8988T (cell line): ENCODE results near the gene RNF17.

Source experiments
- DNase-seq: peaks from one replicate; pipeline ENCODE4 v3.0.0; 2011

Gene RNF17

DNA sequence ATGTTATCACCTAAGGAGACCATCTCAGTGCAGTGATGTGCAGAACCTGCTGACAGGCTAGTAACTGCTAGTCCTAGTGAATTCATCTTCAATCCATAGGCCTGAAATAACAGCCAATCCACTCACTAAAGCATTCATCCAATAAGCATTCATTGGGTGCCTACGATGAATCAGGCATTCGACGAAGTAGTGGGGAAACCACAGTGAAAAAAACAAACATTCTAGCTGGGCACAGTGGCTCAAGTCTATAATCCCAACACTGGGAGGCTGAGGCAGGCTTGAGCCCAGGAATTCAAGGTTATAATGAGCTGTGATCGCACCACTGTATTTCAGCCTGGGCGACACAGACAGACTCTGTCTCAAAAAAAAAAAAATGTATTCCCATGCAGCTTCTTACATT lies 135.6 kb downstream of the RNF17 start:
- DNase-seq: no peak

GRCh38 chr13:24900507-24900906 lies 136.5 kb downstream of the RNF17 start:
- DNase-seq: no peak

DNA sequence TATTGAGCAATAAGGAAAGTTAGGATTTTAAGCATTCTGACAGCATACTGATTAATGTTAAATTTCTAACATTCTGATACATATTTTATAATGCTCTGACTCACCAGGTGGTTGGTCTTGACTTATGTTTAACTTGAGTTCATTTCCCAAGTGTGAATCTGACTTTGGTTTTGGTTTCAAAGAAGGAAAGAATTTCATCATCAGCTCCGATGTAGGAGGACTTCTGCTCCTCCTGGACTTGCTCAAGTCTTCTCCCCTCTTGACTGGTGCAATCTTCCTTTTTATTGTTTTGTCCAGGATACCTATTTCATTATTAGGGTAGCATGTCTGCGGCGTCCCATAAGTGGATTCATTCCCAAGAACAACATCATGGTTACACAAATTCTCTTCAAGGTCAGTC lies 141.3 kb downstream of the RNF17 start:
- no peak for DNase-seq

DNA sequence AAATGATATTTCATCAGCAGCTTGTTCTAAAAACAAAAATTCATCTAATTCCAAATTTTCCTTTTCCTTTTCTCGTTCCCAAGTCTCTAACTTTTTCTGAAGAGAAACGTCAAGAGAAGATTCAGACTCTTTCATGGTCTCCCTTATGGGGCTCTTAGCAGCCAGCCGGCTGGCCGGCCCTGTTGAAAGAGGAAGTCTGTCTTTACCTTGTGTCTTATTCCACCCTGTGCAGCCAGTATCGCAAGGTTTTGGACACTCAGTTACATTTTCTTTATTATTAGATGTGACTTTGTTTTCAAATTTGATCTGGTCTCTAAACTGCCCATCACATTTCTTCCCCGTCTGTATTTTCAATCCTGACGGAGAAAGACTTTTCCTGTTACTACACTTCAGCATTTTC lies 142.3 kb downstream of the RNF17 start:
- no peak for DNase-seq

GRCh38 chr13:24910502-24911132 lies 146.6 kb downstream of the RNF17 start:
- DNase-seq: no peak

- no peak for DNase-seq
Measured at GRCh38 chr13:24911133-24911908, 147.4 kb downstream of the RNF17 start.

DNA sequence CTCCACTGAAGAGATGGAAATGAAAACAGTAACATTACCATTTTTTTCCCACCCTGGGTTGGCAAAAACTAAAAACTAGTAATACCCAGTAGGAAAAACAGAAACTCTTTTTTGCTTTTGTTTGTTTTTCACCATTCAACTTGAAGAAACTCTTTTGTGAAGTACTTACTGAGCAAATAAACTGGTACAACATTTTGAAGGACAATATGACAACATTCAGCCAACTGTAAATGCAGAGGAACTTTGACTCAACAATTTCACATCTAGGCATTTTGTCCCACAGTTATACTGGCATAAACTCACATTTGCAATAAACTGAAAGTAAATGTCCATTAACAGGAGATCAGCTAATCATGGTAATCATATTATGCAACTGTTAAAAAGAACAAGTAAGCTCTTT lies 152.5 kb downstream of the RNF17 start:
- DNase-seq: no peak

DNA sequence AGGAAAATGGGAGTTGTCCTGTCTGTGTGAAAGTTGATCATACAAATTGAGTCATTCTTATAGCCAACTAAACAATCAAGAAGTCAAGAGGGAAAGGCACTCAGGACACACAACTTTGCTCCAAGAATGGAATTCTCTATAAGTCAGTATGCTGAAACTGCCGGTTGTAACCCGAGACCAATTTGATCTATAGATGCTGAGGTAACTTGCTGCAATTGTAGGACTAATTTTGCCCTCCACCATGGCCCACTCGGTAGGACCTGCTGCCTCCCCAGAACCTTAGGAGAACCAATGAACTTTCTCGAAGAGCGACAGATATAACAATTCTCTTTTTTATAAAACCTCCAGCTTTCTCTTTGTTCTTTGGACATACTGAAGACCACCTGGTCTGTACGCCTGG lies 157.0 kb downstream of the RNF17 start:
- no peak for DNase-seq

DNA sequence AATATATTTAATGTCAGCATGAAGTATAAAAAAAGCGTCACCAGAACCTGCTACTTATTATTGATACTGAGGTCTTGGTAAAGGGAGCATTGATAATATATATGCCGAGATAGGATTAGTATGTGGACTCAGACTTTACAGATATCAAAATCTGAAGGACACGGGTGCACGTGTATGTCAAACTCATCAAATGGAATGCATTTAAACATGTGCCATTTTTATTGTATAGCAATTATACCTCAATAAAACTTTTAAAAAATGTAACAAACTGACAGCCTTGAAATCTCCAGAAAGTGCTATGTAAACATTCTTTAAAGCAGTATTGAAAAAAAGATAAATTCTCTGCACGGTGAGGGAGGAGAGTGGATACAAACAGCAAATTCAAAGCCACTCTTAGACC lies 157.9 kb downstream of the RNF17 start:
- no peak for DNase-seq

DNA sequence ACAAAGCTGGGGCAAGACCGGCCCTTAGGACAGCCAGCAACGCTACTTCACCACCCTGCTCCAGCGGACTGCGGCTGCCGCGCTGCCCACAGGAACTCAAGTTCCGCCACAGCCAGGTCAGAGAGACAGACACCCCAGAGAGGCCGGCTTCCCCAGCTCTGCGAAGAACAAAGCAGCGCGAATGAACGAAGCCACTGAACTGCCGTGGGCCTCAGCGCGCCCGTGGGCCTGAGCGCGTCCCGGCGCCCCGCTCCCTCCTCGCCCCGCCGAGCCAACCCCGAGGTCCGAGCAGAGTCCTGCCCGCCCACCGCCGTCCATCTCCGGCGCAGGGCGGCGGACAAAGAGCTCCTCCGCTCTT lies 158.4 kb downstream of the RNF17 start:
- no peak for DNase-seq

DNA sequence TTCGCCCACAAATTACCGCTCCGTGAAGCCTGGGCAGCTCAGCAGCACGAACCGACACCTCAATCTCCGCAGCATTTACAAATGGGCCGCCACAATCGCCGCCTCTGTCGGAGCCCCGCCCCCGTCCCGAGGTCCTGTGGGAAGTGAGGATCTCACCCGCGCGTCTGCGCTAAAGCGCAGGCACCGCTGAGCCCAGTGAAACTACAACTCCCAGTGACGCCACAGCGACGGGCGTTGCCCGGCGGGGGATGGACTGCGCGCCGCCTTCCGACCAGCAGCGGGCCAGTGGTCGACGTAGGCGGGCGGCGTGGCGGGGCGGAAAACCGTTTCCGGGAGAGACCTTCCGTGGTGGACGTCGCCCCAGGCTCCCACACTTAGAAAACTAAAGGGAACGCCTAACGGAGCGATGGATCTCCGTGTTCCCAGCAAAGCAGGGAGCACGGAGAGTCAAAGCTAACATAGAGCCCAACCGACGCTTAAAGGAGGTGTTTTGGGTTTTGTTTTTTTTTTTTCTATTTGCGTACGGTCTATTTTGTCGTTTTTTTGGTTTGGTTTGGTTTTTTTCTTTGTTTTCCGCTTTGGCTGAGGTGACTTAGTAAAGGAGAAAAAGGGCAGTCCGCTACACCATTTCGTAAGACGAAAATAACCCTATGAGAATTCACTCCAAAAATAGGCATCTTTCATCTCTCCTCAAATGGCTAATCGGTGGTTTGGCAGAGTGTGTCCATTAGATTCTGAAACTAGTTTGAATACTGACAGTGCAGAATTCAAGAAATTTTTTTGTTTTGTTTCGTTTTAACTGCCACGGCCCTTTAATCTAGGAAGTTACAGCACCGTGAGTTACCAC lies 159.0 kb downstream of the RNF17 start:
- DNase-seq: peak; percentile 70

GRCh38 chr13:24925318-24926231 lies 161.6 kb downstream of the RNF17 start:
- no peak for DNase-seq

DNA sequence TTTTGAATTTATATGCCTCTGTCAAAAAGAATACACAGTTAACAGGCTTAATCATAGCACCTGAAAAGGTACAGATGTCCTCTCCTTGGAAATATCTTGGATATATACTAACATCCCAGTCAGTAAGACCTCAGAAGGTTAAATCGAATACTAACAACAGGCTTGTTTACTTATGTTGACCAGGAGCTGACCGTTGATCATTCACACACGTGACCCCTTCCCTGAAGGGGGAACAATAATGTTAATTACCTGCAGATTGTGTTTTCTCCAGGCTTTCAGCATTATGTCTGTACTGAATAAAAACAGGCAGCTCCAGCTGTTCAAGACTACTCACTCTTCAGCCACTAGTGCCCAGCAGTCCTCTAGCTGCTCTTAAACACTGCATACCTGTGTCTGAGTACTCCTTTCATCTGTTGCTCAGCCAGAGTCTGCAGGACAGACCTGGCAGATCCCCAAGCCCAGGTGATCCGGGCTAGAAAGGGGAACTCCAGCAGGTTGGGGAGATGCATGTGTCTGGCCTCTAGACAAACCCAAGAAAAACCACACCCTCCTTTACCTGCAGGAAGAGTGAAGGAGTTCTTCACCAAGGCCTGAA lies 163.9 kb downstream of the RNF17 start:
- DNase-seq: no peak

GRCh38 chr13:24929196-24929595 lies 165.2 kb downstream of the RNF17 start:
- DNase-seq: no peak
